Stimulated activated CD8-positive, alpha-beta memory T cell treated with anti-CD3 and anti-CD28 coated beads, Interleukin-12 subunit alpha, Interleukin-12 subunit beta, amount 100 ng/mL, for 1 hour (primary cell): ENCODE results near the gene SALL3.

ENCODE experiments used
- DNase-seq: peaks from one replicate; pipeline ENCODE4 v3.0.0-alpha.2; 2020; ENCODE audit warnings: low read depth

SALL3 gene

DNA sequence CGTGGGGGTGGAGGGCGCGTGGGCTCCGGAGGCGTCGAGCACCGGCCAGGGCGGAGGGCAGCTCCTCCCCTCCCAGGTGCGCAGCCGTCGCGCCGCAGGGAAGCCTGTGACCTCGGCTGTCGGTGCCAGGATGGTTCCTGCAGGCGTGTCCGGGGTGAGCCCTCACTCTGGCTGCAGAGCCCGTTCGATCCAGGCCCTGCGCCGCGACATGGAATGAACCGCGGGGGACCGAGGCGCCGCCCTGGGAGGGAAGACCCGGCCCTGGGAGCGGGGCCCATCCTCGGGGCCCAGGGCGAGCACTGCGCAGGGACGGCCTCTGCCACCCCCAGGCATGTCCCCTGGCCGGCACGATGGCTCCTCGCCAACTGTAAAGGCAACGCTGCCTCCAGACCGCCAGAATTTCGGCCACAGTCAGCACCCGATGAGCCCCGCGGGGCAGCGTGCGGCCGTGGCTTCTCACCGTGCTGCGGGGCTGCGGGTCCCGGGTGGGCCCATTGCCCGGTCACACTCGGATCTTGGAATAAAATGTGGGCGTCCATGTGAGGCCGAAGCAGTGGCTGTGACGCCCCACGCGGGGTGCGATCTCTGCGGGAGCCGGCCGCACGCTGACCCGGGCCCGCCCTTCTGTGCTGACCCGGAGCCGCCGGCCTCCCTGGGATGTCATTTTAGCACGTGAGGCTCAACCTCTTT, 26.6 kb downstream of the SALL3 start:
- DNase-seq = no peak

DNA sequence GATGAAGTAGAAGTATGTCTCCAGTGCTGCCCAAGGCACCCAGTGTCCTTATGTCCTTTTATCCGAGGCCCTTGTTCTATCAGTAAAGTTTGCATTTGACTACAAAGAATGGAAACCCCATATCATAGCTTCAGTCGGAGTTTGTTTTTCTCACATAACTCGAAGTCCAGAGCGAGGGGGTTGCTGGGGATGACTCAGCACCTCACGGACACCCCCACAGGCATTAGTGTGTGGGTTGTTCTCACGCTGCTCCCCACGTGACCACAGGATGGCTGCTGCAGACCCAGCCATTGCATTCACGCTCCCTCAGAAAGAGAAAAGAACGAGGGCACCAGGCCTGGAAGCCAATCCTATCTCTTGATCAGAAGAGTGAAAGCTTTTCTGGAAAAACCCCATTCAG, 27.8 kb downstream of the SALL3 start:
- DNase-seq = no peak

DNA sequence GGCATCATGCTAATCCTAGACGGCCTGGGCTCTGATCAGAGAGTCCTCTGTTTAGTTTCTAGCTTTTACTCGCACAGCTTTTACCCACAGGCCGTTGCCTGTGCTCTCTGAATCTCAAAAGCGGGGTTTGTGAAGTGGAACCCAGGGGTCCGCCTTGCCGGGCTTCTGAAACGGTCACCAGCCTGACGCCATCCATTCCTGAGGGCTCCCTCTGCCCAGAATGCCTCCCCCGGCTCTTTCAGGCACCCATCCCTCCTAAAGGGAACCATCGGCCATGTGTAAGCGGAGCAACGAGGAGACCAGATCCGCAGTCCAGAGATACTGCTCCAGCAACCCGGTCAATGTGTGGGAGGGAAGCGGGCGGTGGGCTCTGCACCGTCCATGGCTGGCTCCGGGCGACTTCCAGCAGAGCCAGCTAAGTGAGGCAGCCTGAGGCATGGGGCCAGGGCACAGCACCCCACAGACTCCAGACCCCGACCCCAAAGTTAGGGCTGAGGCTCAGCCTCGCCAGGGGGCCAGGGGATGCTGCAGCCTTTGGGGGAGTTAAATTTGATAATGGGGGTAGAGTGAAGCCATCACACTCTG, 28.8 kb downstream of the SALL3 start:
- DNase-seq = no peak

DNA sequence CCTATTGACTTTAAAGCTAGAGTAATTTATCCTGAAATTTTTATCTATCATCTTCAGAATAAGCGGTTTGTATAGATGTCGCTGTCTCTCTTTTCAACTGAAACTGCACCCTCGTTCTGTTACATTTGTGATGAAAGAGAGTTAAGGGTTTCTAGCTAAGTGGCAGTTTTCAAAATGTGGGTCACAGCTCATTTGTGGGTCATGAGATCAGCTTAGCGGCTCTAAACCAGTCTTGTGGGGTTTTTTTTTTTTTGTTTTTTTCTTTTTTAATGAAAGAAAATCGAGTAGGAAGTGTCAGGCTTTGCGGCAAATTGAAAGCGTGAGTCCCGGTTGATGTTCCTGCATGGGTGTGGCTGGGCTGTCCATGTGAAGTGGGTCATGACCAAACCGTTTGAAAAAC, 31.2 kb downstream of the SALL3 start:
- no peak for DNase-seq

DNA sequence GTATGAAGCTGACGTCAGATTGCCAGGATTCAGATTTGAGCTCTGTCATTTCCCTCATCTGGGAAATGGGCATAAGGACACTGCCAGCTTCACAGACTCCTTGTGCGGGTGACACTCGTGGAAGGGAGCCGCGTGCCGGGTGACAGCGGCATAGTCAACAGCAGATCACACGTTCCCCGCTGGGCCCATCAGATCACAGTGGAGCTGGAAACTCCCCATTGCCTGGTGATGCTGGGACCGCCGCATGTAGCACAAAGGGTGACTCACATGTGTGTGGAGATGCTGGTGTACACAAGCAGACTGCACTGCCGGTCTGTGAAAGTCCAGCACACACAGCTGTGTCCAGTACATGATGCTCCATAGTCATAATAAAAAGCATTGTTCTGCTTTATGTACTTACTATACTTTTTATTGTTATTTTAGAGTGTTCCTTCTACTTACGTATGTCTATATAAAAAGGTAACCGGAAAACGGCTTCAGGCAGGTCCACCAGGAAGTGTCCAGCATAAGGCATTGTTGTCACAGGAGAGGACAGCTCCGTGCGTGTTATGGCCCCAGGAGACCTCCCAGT, 31.8 kb downstream of the SALL3 start:
- no peak for DNase-seq

DNA sequence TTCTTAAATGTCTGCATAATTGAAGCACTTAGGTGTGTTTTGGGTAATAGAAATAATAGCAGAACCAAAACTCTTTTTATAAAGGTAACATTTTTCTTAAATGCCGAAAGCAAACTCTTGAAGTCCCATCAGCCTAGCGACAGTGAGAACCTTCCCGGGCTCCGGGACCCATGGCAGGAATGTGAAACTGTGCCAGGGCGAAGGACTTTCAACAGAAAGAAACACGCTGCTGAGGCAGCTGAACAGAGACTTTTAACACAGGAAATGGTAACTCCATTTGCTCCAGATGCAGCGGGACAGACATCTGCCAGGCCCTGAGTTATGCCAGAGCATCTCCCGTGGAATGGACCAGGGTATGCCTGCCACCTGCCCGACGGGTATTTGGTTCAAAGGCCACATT, 34.3 kb downstream of the SALL3 start:
- no peak for DNase-seq

DNA sequence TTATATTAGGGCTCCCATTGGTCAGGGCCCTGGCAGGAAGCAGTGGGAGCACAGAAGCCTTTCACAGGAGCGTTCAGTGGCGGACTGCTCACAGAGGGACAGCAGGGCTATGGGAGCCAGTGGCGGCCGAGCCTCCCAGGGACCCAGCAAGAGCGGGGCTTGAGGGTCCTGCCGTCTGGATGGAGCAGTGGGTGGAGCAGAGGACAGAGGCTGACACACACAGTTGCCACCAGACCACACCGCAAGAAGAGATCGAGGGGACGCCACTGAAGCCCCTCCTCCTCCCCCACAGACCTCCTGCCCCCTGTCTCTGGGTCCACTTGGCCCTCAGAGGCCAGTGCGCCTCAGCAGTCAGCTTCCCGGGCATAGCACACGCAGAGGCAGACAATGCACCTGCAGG, 39.3 kb downstream of the SALL3 start:
- no peak for DNase-seq

DNA sequence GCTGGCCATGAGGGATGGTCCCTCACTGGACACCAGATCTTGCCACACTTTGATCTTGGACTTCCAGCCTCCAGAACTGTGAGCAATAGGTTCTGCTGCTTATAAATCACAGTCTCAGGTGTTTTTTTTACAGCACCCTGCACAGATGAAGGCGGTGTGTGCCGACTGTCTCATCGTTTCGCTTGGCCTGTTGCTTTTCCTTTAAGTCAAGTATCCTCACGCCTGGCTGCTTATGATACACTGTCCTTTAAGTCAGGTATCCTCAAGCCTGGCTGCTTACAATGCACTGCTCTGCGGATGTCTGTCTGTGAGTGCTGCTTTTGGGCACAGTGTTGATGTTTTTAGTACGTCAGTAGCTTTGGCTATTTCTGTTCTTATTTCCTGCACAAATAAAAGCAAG, 40.3 kb downstream of the SALL3 start:
- no peak for DNase-seq

DNA sequence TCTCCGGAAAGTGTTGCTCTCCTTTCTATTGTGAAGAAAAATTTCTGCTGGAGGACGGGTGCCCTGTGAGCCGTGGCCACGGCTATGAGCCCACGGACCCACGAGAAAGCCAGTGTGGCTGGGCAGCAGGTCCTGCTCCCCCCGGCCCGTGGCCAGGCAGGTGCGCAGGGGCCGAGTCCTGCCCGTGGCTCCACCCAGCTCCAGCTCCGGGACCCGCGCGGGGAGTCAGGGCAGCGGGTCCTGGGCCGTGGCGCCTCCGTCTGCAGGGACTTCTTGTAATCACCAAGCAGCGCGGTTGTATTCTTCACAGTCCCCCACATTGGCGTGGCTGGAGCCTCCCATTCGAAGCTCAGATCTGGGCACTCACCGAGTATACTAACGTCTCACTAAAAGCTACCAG, 43.0 kb downstream of the SALL3 start:
- no peak for DNase-seq

DNA sequence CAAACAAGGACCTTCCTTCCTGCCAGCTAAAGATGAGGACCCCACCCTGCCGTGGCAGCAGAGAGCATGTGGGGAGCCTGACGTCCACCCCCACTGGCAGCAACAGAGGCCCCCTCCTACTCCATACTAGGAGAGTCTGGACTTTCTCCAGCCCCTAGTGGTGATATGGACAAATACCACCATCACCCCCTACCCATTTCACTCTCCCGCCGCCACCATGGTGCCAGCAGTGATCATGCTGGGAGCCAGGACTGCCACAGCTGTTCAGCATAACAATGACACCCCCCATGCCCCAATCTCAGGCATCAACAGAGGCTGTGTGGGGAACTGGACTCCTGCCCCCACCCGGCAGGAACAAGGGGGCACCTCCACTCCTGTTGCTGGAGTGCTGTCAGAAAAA, 46.9 kb downstream of the SALL3 start:
- no peak for DNase-seq

DNA sequence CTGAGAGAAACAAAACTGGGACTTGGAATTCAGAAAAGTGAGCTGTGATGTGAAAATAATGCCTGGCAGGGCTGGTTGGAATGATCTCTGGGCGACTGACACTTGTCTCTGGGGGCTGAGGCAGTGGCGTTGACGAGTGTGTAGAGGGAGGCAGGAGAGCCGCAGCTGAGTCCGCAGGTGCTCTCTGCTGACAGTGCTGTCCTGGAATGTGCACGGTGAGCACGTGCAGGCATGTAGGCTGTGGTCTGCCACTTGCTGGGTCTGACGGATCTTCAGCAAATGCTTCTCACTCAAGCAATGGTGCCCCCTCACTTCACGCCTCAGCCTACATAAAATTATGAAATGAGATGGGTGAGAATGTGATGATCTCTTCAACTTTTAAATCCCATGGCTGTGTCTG, 51.1 kb downstream of the SALL3 start:
- DNase-seq = no peak

DNA sequence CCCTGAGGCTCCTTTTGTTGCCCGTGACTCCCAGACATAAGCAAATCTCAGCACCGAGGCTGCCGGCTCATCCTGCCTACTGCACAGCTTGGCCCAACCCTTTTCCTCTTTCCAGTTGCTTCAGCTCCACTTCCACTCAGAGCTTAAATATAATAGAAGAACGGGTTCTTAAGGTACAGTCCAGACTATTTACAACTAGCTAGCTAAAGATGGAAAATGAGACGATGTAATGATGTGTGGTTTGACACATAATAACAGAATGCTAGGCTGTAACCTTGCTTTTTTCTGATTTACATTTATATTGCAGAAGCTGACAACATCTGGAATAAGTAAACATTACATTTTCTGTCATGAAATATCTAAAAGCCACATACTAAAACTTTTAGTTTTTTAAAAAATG, 62.7 kb downstream of the SALL3 start:
- no peak for DNase-seq

DNA sequence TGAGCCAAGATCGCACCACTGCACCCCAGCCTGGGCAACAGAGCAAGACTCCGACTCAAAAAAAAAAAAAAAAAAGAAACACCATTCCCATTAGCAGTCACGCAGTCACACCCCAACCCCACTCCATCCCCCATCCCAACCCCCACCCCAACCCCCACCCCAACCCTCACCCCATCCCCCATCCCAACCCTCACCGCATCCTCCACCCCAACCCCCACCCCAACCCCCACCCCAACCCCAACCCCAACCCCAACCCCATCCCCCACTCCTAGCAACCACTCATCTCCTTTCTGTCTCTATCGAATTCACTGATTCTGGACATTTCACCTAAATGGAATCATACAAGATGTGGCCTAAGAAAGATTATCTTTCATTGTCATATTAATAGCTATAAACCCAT, 63.7 kb downstream of the SALL3 start:
- no peak for DNase-seq

DNA sequence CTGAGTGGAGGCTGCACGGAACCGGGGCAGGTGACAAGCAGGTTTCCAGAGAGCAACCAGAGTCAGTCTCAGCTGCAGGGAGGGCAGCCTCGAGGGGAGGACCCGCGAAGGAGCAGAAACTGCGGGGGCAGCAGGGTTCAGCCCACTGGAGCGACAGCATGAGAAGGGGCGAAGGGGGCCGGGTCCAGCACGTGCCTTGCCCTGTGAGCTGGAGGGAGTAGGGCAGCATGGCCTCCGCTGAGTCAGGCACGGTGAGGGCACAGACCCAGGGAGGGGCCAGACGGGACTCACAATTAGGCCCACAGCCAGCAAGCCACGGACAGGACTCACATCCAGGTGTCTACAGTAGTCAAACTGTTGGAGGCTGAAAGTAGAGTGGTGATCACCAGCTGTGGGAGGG, 66.9 kb downstream of the SALL3 start:
- DNase-seq = no peak

DNA sequence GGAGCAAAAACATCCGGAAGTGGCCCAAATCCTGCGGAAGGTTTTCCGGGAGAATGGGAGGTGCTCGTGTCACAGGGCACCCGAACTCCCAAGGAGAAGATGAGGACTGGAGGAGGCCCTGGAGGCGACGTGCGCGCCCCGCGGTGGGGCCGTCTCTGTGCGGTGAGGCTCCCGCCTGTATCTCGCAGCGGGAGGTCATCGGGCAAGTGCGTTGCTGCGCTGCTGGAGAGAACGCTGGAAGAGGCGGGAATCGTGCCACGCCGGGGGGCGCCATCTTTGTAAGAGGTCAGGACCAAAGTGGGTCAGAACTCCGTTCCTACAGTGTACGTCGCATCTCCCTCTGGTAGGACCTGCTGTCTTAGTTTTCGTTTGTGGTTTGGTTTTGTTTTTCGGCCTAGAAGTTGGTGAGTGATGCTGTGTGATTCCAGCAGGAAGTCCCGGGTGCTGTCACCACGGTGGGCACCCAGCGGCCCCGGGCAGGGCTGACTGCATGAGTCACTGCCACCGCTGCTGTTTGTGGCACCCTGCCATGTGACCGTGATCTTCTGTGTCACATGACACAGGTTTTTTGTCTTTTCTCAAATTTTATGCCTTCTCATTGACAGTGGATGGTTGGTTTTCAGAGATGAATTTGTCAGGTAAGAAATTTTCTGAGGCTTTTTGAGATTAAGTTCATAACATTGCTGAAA, 68.1 kb downstream of the SALL3 start:
- no peak for DNase-seq

DNA sequence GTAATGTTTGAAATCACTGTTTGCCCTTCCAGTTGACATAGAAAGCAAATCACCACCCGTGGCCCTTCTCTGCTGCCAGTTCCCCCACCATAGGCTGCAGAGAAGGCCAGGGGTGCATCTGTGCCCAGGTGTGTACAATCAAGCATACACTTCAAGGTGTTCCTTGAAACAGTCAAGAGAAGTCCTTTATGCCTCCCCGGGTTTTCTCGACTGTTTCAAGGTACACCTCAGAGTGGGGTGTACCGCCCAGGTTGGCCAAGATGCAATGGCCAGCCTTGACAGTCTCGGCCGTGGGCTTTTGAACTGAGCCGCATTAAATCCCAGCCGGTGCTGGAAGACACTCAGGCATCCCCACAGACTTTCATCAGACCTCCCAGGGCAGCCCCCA, 68.6 kb downstream of the SALL3 start:
- no peak for DNase-seq

DNA sequence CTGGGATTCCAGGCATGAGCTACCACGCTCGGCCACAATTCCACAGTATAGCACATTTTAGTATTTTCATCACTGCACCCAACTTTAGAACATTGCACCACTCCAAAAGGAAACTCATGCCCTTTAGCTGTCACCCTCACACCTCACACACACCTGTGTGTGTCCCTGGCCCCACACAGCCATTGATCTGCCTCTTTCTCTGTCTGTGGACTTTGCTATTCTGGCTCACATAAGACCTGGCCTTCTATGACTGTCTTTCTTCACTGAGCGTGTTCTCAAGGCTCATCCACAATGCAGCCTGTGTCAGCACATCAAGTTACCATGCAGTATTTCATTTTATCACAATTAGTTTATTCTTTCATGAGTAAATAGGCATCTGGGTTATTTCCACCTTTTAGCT, 69.9 kb downstream of the SALL3 start:
- DNase-seq = no peak
